Breast epithelium (tissue), 3 donors: ENCODE data around the gene KRTAP4-9.

Experiments used
- POLR2A ChIP-seq: fragments of 450-650 bp; IDR thresholded peaks from one replicate; pipeline ENCODE4 v1.6.1; 2016; ENCODE audit warnings: antibody characterized with exemption, mild to moderate bottlenecking, moderate library complexity
- TF ChIP-seq, protein P1 (sequence below), 3 donors: fragments of 450-650 bp; IDR thresholded peaks; one replicate each; pipeline ENCODE4 v1.5.1; 2016 to 2017; ENCODE audit warnings: antibody characterized with exemption in 3 of 3, mild to moderate bottlenecking in 3 of 3, moderate library complexity in 3 of 3

DNA sequence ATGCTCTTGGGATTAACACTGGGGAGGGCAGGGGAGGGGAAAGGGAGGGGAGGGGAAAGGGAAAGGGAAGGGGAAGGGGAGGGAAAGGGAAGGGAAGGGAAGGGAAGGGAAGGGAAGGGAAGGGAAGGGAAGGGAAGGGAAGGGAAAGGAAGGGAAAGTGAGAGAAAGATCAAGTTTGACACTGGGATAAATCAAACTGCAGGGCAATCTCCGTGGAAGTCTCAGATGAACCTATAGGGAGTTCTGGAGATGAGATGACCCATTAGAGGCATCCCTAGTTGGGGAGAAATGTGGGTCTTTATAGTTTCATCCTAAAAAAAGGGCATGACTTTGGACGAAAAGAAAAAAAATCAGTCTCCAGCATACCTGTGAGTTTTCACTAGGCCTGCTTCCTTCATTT lies 16.6 kb downstream of the KRTAP4-9 start:
- TF ChIP-seq, protein P1, sequence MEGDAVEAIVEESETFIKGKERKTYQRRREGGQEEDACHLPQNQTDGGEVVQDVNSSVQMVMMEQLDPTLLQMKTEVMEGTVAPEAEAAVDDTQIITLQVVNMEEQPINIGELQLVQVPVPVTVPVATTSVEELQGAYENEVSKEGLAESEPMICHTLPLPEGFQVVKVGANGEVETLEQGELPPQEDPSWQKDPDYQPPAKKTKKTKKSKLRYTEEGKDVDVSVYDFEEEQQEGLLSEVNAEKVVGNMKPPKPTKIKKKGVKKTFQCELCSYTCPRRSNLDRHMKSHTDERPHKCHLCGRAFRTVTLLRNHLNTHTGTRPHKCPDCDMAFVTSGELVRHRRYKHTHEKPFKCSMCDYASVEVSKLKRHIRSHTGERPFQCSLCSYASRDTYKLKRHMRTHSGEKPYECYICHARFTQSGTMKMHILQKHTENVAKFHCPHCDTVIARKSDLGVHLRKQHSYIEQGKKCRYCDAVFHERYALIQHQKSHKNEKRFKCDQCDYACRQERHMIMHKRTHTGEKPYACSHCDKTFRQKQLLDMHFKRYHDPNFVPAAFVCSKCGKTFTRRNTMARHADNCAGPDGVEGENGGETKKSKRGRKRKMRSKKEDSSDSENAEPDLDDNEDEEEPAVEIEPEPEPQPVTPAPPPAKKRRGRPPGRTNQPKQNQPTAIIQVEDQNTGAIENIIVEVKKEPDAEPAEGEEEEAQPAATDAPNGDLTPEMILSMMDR (IDR thresholded peaks at IDR 0.05), result no peak
- TF ChIP-seq POLR2A, result no peak
